Brain microvascular endothelial cell (primary cell): ENCODE data around the gene MCRS1.
"Not testable (repeated sequence)": the region's sequence is repeated elsewhere in the genome, so short reads cannot be mapped to it uniquely, and the experiment has no call there.

Source experiments
- DNase-seq: peaks from one replicate; pipeline ENCODE4 v3.0.0-alpha.2; 2020
- H3K27ac ChIP-seq: fragments of 250-450 bp; sonication (Bioruptor Pico); 2 replicates; pipeline ENCODE4 v1.5.1; 2020; ENCODE audit warnings: mild to moderate bottlenecking, moderate library complexity
- H3K27me3 ChIP-seq: fragments of 250-450 bp; sonication (Bioruptor Pico); replicated peaks from 2 replicates; pipeline ENCODE4 v1.5.1; 2020; ENCODE audit warnings: mild to moderate bottlenecking
- H3K36me3 ChIP-seq: fragments of 250-450 bp; sonication (Bioruptor Pico); replicated peaks from 2 replicates; pipeline ENCODE4 v1.5.1; 2020; ENCODE audit warnings: mild to moderate bottlenecking
- H3K4me3 ChIP-seq: 2 replicates; pipeline ENCODE4 v1.5.1; 2011; ENCODE audit warnings: low read depth, mild to moderate bottlenecking, control low read depth, low read length, moderate library complexity
- in situ Hi-C: cut with HindIII; loops from 2 replicates; pipeline ENCODE4 v1.10.0; 2017; ENCODE audit warnings: low sequenced_read_pairs, low pct_ligation_motif_present
- TF ChIP-seq, protein P1 (sequence below): IDR thresholded peaks from 2 replicates; pipeline ENCODE4 v1.5.1; 2011; ENCODE audit warnings: low read depth, mild to moderate bottlenecking, moderate library complexity, low read length, control low read depth, inconsistent platforms; ENCODE audit errors: missing control alignments

MCRS1 gene

DNA sequence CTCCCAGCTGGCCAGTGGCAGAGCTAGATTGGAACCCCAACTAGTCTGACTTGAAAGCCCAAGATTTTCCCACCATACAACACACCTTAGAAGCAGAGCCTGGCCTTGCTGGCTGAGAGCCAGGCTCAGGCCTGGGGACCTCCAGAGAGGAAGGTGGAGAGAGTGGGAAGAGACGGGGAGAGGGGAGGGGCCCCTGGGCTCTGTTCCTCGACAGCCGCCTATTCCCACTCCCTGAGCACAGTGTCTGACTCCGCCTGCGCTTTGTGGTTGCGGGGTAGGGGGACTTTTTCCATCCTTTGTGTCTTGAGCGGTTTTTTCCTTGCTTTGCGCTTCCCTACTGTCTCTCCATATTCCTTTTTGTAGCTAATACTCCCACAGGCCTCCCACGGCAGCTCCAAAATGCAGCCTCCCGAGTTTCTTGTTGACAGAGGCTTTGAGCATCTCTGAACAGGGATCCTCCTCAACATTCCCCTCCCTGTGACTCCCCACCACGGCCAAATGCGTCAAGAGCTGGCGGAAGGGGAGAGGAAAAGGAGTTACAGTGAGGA lies 33.1 kb downstream of the MCRS1 start:
- no peaks in the 10 kb centered on the region for H3K36me3 ChIP-seq
- no peak overlapping the region for H3K4me3 ChIP-seq
- TF ChIP-seq, protein P1, sequence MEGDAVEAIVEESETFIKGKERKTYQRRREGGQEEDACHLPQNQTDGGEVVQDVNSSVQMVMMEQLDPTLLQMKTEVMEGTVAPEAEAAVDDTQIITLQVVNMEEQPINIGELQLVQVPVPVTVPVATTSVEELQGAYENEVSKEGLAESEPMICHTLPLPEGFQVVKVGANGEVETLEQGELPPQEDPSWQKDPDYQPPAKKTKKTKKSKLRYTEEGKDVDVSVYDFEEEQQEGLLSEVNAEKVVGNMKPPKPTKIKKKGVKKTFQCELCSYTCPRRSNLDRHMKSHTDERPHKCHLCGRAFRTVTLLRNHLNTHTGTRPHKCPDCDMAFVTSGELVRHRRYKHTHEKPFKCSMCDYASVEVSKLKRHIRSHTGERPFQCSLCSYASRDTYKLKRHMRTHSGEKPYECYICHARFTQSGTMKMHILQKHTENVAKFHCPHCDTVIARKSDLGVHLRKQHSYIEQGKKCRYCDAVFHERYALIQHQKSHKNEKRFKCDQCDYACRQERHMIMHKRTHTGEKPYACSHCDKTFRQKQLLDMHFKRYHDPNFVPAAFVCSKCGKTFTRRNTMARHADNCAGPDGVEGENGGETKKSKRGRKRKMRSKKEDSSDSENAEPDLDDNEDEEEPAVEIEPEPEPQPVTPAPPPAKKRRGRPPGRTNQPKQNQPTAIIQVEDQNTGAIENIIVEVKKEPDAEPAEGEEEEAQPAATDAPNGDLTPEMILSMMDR: no peak
- peaks cover 16% of the 10 kb centered on the region for H3K27me3 ChIP-seq
- in situ Hi-C loops: no loop called here
- no peak for DNase-seq
- no peak overlapping the region for H3K27ac ChIP-seq

DNA sequence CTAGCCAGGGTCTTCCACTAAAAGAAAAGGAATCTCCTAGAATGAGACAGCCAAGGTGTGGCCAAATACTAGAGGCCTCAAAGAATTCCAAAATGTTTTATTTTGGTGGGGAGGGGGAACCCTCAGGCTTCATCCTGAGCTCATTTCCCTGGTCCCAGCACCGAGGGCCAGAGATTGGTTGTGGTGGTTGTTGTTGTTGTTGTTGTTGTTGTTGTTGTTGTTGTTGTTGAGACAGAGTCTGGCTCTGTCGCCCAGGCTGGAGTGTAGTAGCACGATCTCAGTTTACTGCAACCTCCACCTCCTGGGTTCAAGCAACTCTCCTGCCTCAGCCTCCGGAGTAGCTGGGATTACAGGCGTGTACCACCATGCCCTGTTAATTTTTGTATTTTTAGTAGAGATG lies 33.8 kb downstream of the MCRS1 start:
- H3K27me3 ChIP-seq, H3K27ac ChIP-seq, H3K4me3 ChIP-seq, in situ Hi-C loops, DNase-seq, H3K36me3 ChIP-seq: not testable (repeated sequence)

DNA sequence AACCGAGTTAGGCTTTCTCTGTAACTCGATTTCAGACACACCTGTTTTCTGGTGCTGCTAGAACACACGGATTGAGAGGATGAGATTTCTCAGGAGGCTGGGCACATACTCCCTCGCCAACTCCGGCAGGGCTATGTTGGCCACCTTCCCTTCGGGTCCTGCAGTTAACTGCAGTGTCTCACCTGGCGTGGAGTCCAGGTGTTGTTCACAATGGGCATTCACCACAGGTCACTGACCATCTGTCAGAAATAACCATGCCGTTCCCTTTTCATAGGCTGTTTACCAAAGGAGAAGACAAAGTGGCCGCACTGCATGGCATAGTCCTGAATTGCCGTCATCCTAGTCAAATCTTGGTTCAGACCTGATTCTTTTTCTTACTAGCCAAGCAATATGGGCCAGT lies 34.6 kb downstream of the MCRS1 start:
- TF ChIP-seq, protein P1: no peak
- no peak for DNase-seq
- in situ Hi-C loops: no loop called here
- Histone ChIP-seq H3K36me3 (peaks cover 8% of the 10 kb centered on the region), H3K27me3 (peaks cover 9% of the 10 kb centered on the region), H3K27ac (no peak overlapping the region), H3K4me3 (no peak overlapping the region)

DNA sequence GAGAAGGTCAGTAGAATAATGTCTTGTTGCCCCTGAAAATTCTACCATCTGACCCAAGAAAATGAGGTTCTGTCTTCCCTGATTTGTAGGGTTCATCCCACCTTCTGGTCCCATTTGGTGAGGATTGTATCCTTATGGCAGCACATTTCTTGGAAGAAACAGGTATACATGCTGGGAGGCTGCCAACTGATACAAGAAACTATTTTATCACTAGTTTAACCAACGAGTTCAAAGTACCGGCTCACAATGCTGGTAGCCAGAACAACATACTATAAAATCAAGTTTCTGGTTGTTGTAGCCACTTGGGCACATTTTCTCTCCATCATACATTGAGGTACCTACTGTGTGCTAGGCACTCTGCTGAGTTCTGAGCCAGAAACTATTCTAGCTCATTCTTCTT lies 36.2 kb downstream of the MCRS1 start:
- Histone ChIP-seq H3K27me3 (no peaks in the 10 kb centered on the region), H3K27ac (no peak overlapping the region), H3K4me3 (no peak overlapping the region), H3K36me3 (peaks cover 18% of the 10 kb centered on the region)
- DNase-seq: no peak
- in situ Hi-C loops: no loop called here
- TF ChIP-seq, protein P1: no peak

DNA sequence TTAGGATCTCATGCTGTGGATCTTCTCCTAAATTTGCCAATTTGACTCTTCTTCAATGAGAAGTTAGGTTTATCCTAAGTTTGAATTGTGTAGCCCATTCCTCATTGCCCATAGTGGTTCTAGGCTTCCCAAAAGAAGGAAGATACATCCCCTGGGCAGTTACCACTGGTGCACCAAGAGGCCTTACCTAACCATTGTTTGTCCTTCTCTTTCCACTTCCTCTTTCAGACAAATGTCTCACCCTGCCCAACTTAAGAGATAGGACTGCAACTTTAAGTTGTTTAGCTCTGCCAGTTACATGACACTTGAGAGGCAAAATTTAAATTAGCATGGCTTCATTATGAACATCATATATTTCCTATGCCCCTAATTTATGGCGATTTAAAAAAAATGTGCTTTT lies 38.5 kb downstream of the MCRS1 start:
- Histone ChIP-seq H3K27ac (no peak overlapping the region), H3K4me3 (no peak overlapping the region), H3K36me3 (peaks cover 38% of the 10 kb centered on the region), H3K27me3 (no peaks in the 10 kb centered on the region)
- no peak for DNase-seq
- TF ChIP-seq, protein P1: no peak
- in situ Hi-C loops: no loop called here

DNA sequence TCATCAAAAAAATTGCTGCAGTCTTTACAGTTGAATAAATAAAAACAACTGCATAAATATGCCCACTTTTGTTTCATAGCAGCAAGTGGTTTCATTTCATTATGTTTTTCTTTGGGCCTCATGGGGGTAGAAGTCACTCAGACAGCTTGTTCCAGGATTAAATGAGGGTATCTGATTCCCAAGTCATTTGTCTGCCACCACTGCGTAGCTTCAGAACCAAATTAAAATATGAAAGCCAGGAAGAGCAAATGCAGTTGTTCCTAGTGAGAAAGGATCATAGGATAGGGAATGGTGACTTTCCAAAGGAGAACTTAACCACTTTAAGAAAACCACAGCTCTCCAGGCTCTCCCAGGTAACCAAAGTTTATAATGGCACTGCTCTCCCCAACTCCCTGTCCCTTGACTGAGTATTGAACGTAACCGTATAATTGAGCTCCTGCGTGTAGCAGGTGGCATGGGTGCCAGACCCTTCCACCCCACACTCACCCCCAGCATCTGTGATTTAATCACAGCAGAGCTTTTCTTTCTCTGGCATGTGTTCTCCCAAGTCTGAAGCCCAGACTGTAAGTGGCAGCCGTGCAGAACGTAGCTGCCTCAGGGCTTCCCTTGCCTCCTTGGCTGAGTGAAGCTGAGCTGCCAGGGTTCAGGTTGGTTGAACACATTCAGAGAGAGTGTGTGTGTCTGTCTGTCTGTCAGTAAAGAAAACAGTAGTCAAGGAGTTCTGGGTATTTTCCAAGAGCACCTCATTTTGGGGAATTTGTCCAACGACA lies 40.4 kb downstream of the MCRS1 start:
- Histone ChIP-seq H3K27ac (no peak overlapping the region), H3K36me3 (peaks cover 51% of the 10 kb centered on the region), H3K4me3 (no peak overlapping the region), H3K27me3 (no peaks in the 10 kb centered on the region)
- no peak for DNase-seq
- TF ChIP-seq, protein P1: no peak
- in situ Hi-C loops: no loop called here
